Right ventricle myocardium inferior (tissue), 1 donor: ENCODE measurements around the gene NF2. TPM values are rescaled to one million over a fixed set of nuclear protein-coding genes. Genes with fewer than 3 reads are reported as not detected.

Experiments used
- ATAC-seq: fragments of 200-7000 bp; cut with Tn5 transposase; one replicate; pipeline ENCODE4 v1.9.1; 2020; ENCODE audit warnings: mild to moderate bottlenecking, moderate library complexity
- DNase-seq: peaks from one replicate; pipeline ENCODE4 v3.0.0; 2021; ENCODE audit errors: missing footprints
- intact Hi-C: fragments of 100-400 bp; cut with DNase I; formaldehyde crosslinking; loops from one replicate; pipeline ENCODE4 v1.11.0; 2022
- total RNA-seq: library from RNA; stranded (reverse); fragmentation: NEBNext Ultra II Directional; extraction: Animal tissue kit (Norgen Biotek cat#: 25700); gene quantifications from one replicate; pipeline ENCODE4 v1.2.1, GENCODE V29; 2021
- donor health status: DM: no; HTN: yes; CAD: no; lungs with severe emphysema.

Gene NF2
- total RNA-seq, 1 donor from 2014 or later, result 49.0 TPM

DNA sequence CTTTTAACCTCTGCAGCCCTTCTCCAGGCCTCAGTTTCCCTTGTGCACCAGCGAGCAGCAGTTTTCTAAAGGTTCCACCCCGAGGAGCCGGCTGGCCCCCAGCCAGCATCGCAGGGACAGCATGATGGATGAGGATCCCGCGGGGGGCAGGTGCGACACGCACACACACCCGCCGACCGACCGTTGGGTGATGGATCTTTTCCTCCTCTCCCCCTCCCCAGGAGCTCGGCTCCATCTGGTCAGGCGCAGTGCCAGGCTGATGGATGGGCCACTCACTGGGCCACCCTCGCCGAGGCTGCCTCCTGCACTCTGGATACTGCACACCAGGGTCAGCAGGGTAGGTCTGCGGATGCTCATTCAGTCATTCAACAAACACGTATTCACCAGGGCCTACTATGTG lies 103.6 kb downstream of the NF2 start:
- ATAC-seq (no peak), DNase-seq (no peak)
- intact Hi-C loops, result no loop called here

DNA sequence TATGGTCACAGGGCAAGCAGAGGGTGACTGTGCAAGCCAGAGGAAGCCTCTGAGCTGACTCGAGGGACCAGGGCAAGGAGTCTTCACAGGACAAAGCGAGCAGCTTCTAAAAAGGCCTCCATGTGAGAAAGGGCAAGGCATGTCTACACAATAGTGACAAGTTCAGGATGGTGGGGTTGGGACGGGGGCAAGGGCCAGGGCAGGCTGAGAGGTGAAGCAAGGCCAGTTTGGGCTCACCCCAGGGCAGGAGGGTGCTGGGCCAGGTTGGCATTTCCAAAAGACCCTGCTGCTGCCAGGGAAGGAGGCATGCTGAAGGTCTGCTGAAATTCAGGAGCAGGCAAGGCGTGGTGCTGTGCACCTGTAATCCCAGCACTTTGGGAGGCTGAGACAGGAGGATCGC lies 104.0 kb downstream of the NF2 start:
- ATAC-seq (no peak), DNase-seq (no peak)
- intact Hi-C loops, result no loop called here

DNA sequence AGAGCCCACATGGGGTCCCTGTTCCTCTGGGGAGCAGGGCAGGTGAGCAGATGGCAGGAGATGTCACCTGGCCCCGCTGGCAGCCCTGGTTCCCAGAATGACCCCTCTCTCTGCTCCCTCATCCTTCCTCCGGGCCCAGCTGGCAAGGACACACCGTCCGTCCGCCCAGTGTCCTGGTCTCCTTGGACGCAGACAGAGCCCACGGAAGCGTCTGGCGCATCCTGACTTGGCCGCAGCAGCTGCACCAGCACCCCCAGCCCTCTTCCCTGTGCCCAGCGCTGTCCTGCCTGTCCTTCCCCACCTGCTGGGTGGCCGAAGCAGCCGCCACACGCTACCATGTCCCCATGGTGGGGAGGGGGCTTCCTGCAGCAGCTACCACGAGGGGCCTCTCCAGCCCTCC lies 106.8 kb downstream of the NF2 start:
- intact Hi-C loops, result no loop called here
- DNase-seq (no peak), ATAC-seq (no peak)

DNA sequence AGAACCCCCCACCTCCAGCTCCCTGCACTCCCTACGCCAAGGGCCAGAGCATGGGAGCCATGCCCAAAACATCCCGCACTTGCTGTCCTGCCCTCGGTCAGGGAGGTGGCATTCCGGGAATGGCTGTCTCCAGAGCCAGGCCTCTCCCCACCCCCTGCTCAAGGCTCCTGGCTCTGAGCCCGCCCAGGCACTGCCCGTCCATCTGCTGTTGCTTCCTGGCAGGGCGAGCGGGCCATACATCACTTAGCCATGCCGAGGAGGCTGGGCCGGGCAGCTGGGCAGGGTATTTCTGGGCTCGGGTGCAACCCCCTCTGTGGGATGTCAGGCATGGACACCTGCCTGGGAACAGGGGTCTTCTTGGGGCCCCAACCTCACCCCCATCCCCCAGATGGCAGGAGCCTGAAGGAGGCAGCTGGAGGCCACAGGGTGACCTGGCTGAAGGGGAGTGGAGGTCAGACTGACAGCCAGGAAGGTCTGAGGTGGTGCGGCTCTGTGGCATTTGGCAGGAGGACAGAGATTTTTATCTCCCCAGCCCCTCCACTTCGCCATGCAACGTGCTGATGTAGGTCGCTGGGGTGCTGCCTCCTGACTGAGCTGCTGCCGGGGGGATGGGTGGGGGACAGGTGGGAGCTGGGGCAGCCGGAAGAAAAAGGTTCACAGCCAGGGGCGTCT lies 107.6 kb downstream of the NF2 start:
- intact Hi-C loops, result no loop called here
- no peak for DNase-seq
- ATAC-seq, result peak; percentile 69

GRCh38 chr22:29712119-29712518 lies 108.7 kb downstream of the NF2 start:
- intact Hi-C loops, result no loop called here
- DNase-seq, result no peak
- no peak for ATAC-seq

DNA sequence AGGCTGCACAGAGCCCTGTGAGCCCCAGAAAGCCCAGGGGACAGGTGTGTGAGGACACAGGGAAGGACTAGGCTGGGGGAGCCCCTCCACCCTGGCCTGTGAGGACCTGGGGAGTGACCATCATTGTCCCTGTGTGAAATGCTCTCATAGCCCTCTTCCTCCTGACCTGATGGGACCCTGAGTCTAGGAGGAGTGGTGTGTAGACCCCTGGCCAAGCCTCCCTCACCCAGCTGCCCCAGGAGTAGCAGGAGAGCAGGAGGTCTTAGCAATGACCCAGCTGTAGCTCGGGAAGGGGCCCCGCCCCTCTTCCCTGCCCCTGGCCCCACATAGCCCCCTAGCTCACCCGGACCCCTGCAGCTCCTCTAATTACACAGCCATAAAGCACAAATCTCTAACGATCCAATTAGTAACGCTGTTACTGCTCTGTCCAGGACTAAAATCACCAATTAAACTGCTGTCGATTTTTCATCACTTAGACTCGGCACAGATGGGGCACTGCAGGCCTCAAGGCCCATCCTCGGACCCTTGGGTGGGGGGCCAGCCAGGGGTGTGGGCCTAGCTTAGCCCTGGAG lies 109.8 kb downstream of the NF2 start:
- intact Hi-C loops, result no loop called here
- DNase-seq (no peak), ATAC-seq (no peak)

GRCh38 chr22:29715240-29715639 lies 111.8 kb downstream of the NF2 start:
- DNase-seq (no peak), ATAC-seq (no peak)
- intact Hi-C loops, result no loop called here

- ATAC-seq (no peak), DNase-seq (no peak)
- intact Hi-C loops, result no loop called here
These were observed 112.3 kb downstream of the NF2 start for GRCh38 chr22:29715705-29716104.

DNA sequence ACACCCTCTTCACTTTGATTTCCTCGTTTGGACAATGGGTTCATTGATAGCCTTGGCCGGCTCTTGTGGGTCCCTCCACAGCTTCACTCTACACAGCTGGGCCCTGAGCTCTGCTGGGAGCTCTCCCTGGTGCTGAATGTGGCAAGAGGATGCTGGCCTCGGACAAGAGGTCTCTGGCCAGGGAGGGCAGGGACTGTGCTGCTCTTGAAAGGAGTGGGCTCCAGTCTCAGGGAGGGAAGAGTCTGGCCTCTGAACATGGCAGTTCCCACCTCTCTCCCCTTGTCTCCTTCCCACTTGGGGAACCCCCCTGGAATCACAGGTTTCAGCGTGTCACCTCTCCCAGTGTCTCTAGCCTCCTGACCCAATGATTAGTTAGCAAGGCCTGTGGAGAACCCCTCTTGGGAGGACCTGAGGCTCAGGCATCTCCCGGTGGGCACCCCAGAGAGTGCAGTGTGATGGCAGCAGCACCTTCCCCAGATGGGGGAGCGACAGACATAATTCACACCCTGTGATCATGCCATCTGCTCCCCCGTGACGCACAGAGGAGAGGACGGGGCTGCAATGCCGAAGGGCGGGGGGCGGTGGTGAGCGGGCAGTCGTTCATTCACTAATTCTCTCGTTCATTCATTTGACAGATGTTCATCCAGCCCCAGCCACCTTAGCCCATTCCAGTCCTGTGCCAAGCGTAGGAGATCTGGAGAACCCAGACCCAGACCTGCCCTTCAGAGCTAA lies 113.5 kb downstream of the NF2 start:
- DNase-seq (no peak), ATAC-seq (no peak)
- intact Hi-C loops, result no loop called here

DNA sequence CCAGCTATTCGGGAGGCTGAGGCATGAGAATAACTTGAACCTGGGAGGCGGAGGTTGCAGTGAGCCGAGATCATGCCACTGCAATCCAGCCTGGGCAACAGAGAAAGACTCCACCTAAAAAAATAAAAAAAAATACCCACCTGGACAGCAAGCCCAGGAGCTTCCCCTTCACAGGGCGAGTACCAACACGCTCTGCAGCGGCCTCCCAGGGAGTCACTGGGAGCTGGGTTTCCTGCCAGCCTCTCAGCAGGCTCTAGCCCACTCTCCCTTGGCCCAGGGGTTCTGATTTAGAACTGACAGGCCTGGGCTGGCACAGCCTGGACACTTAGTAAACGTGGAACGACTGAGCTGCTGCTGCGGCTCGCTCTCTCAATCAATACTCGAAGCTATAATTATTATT lies 114.4 kb downstream of the NF2 start:
- ATAC-seq, result no peak
- intact Hi-C loops, result no loop called here
- DNase-seq, result no peak

DNA sequence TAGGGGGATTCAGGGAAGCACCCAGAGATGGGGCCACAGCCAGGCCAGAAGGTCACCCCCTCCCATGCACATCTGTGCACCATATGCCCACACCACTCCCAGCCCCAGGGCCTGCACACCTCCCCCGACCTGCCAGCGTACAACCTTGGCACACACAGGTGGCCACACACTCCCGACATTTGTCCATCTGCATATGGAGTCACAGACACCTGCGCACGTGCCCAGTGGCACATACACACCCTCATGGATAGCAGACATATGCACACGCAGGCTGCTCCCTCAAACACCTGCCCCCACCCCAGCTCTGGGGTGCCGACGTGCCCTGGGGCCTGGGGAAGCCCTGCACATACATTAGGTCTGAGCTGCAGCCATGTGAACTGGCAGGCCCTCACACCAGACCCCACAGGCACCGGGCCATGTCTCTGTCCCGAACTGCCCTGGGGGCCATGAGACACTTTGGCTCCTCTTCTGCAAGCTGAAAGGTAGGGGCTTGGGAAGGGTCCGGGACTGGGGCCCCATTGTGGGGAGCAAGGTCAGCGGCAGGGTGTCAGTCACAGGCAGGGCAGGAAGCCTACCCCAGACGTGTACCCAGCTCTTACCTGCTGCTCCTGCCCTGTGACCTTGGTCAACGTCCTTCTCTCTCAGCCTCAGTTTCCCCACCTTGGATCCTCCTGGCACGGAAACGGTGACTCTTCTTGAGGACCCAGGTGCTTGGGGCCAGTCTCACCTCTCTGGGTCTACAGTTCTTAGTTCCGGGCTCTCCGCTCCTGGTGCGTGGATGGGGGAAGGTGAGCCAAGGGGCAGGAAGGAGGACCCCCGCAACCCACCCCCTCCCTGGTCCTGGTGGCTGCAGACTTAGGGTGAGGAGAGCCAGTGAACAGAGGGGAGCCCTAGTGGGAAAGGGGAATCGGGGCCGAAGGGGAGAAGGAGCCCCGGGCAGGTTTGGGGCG lies 115.8 kb downstream of the NF2 start:
- intact Hi-C loops, result no loop called here
- ATAC-seq (no peak), DNase-seq (no peak)

DNA sequence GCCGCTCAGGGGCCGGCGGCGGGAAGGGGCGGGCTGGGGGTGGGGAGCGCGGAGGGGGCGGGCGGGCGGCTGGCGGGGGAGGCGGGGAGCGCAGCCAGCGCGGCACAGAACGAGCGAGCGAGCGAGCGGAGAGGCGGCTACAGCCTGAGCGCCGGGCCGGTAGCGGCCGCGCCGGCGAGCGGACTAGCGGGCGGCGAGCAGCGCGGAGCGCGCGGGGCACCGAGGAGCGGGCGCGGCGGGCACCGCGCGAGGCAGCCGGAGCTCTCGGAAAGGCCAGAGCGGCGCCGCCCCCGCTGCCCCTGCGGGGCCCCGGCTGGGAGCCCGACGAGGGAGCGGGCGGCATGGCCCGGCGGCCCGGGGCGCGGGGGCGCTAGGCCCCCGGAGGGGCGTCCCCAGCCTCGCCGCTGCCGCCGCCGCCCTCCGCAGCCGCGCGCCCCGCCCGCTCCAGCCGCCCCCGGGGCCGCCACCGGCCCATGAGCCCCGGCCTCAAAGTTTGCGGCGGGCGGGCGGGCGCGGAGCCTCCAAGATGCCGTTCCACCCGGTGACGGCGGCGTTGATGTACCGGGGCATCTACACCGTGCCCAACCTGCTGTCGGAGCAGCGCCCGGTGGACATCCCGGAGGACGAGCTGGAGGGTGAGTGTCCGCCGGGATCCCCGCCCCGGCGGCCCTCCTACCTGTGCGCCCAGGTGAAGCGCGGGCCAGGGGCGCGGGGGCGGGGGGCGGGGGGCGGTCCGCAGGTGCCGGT lies 116.6 kb downstream of the NF2 start, which contains the start of gene CABP7:
Gene CABP7 (plus strand): TSS at position 105 of the 747 bp plus-strand sequence. CDS start 422 bp downstream, at position 527.
- ATAC-seq, result no peak
- intact Hi-C loops, result no loop called here
- DNase-seq, result no peak

- intact Hi-C loops, result no loop called here
- ATAC-seq, result no peak
- no peak for DNase-seq
These were observed 117.4 kb downstream of the NF2 start for GRCh38 chr22:29720811-29721323.

- intact Hi-C loops, result no loop called here
- DNase-seq (no peak), ATAC-seq (no peak)
These were observed 118.7 kb downstream of the NF2 start for GRCh38 chr22:29722151-29722550.

DNA sequence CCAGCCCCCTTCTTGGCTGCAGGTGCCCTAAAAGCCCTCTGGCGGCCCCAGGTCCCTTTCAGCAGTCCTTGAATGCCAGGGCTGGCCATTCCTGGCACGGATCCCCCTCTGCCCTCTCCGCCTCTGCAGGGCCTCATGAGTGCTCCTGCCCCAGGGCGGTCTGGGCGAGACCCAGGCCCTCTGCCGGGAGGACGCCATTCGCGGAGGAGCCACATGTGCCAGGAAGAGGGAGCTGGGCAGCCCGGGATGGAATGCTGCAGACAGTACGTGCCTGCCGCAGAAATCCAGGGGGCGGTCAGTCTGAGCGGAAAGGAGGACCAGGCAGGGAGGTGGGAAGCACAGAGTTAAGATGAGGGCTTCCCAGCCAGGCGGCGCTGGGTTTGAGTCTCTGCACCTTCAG lies 119.2 kb downstream of the NF2 start:
- intact Hi-C loops, result no loop called here
- no peak for ATAC-seq

GRCh38 chr22:29723766-29724165 lies 120.3 kb downstream of the NF2 start:
- intact Hi-C loops, result no loop called here
- DNase-seq, result no peak
- no peak for ATAC-seq

More for the DNA sequence above, 119.2 kb downstream of the NF2 start:
- no peak for DNase-seq

GRCh38 chr22:29724843-29725242 lies 121.4 kb downstream of the NF2 start:
- intact Hi-C loops, result no loop called here
- DNase-seq (no peak), ATAC-seq (no peak)

GRCh38 chr22:29726106-29726505 lies 122.7 kb downstream of the NF2 start:
- no peak for ATAC-seq
- no peak for DNase-seq
- intact Hi-C loops, result no loop called here
